Measurements from ENCODE around the gene MAP3K2.
A peak's percentile ranks its signal among the peaks of the same experiment; 100 is the strongest.

The MAP3K2 gene

GRCh38 chr2:127408004-127408806 is 20.4 kb upstream of the MAP3K2 start:
- in situ Hi-C loops (cut with HindIII; ENCODE audit: low pct_ligation_motif_present, low sequenced_read_pairs): no loop called here
- peak overlapping the region; percentile 72 for H3K27ac ChIP-seq
- DNase-seq: peak; percentile 68

GRCh38 chr2:127407661-127408003 is 19.9 kb upstream of the MAP3K2 start:
- Histone ChIP-seq H3K27me3 (replicated peaks) (no peaks in the 10 kb centered on the region), H3K36me3 (replicated peaks) (no peaks in the 10 kb centered on the region), H3K4me3 (ENCODE audit: low read depth, low read length) (no peak overlapping the region), H3K27ac (no peak overlapping the region)
- TF ChIP-seq CTCF (IDR thresholded peaks at IDR 0.05; ENCODE audit: low read depth, low read length, missing control alignments): no peak
- in situ Hi-C loops (cut with HindIII; ENCODE audit: low pct_ligation_motif_present, low sequenced_read_pairs): no loop called here
- no peak for DNase-seq

More at GRCh38 chr2:127408004-127408806, 20.4 kb upstream of the MAP3K2 start:
- Histone ChIP-seq H3K27me3 (replicated peaks) (no peaks in the 10 kb centered on the region), H3K4me3 (ENCODE audit: low read depth, low read length) (peak overlapping the region; percentile 38), H3K36me3 (replicated peaks) (no peaks in the 10 kb centered on the region)
- peak; percentile 1 for TF ChIP-seq CTCF (IDR thresholded peaks at IDR 0.05; ENCODE audit: low read depth, low read length, missing control alignments)

- no peak for DNase-seq
- Histone ChIP-seq H3K27ac (no peak overlapping the region), H3K27me3 (replicated peaks) (no peaks in the 10 kb centered on the region), H3K4me3 (ENCODE audit: low read depth, low read length) (no peak overlapping the region), H3K36me3 (replicated peaks) (no peaks in the 10 kb centered on the region)
- no peak for TF ChIP-seq CTCF (IDR thresholded peaks at IDR 0.05; ENCODE audit: low read depth, low read length, missing control alignments)
- in situ Hi-C loops (cut with HindIII; ENCODE audit: low pct_ligation_motif_present, low sequenced_read_pairs): no loop called here
Measured at GRCh38 chr2:127407091-127407490, 19.3 kb upstream of the MAP3K2 start.

GRCh38 chr2:127406454-127406853 is 18.7 kb upstream of the MAP3K2 start:
- Histone ChIP-seq H3K27ac (no peak overlapping the region), H3K27me3 (replicated peaks) (no peaks in the 10 kb centered on the region), H3K36me3 (replicated peaks) (no peaks in the 10 kb centered on the region), H3K4me3 (ENCODE audit: low read depth, low read length) (no peak overlapping the region)
- no peak for TF ChIP-seq CTCF (IDR thresholded peaks at IDR 0.05; ENCODE audit: low read depth, low read length, missing control alignments)
- in situ Hi-C loops (cut with HindIII; ENCODE audit: low pct_ligation_motif_present, low sequenced_read_pairs): no loop called here
- no peak for DNase-seq

- no peak for TF ChIP-seq CTCF (IDR thresholded peaks at IDR 0.05; ENCODE audit: low read depth, low read length, missing control alignments)
- Histone ChIP-seq H3K27ac (no peak overlapping the region), H3K4me3 (ENCODE audit: low read depth, low read length) (no peak overlapping the region), H3K36me3 (replicated peaks) (no peaks in the 10 kb centered on the region), H3K27me3 (replicated peaks) (no peaks in the 10 kb centered on the region)
- in situ Hi-C loops (cut with HindIII; ENCODE audit: low pct_ligation_motif_present, low sequenced_read_pairs): no loop called here
- no peak for DNase-seq
Measured at GRCh38 chr2:127405255-127405610, 17.5 kb upstream of the MAP3K2 start.

Data from brain microvascular endothelial cell (primary cell).